ENCODE data around the gene CELF1. TPM values are rescaled to one million over a fixed set of nuclear protein-coding genes. Genes with fewer than 3 reads are reported as not detected.

Gene CELF1
- total and polyA plus RNA-seq, 2 of the 4 experiments (the other 2 are of a cell fraction), result 63.3 to 135 TPM

DNA sequence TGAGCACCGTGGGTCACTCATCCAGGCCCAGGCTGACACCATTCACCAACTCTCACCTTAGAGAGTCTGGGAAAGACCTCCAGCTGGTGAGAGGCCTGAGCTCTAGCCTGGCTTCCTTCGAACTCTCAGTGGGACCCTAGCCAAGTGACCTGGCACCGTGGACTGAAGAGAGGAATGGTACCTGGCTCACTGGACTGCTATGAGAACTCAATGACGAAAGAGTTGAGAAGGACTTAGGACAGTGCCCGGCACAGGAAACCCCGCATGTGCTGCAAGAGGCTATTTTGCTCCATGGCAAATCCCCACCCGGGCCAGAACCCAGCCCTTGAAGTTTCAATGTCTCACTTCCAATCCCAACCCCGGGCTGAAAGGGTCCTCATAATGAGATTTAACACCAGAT lies 103.4 kb downstream of the CELF1 start:
- no peak overlapping the region for H2AFZ ChIP-seq (replicated peaks; ENCODE audit: low read length, poor library complexity)
- TF ChIP-seq NFE2L2 (IDR thresholded peaks at IDR 0.05; ENCODE audit: low read depth, low read length) (no peak), CEBPB (IDR thresholded peaks at IDR 0.05; ENCODE audit: low read depth, low read length) (no peak), CHD1 (IDR thresholded peaks at IDR 0.05; ENCODE audit: low read depth, low read length) (no peak), RCOR1 (IDR thresholded peaks at IDR 0.05; ENCODE audit: insufficient replicate concordance, low read length) (no peak), POLR2A (IDR thresholded peaks at IDR 0.05; ENCODE audit: low read depth, low read length) (no peak), MAZ (IDR thresholded peaks at IDR 0.05; ENCODE audit: borderline replicate concordance, low read depth, low read length) (no peak), BHLHE40 (IDR thresholded peaks at IDR 0.05; ENCODE audit: low read depth, low read length) (no peak)
- TF ChIP-seq, protein P1, sequence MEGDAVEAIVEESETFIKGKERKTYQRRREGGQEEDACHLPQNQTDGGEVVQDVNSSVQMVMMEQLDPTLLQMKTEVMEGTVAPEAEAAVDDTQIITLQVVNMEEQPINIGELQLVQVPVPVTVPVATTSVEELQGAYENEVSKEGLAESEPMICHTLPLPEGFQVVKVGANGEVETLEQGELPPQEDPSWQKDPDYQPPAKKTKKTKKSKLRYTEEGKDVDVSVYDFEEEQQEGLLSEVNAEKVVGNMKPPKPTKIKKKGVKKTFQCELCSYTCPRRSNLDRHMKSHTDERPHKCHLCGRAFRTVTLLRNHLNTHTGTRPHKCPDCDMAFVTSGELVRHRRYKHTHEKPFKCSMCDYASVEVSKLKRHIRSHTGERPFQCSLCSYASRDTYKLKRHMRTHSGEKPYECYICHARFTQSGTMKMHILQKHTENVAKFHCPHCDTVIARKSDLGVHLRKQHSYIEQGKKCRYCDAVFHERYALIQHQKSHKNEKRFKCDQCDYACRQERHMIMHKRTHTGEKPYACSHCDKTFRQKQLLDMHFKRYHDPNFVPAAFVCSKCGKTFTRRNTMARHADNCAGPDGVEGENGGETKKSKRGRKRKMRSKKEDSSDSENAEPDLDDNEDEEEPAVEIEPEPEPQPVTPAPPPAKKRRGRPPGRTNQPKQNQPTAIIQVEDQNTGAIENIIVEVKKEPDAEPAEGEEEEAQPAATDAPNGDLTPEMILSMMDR (conservative IDR thresholded peaks at IDR 0.05; ENCODE audit: low read depth, low read length), result no peak
- H3K14ac ChIP-seq (replicated peaks; ENCODE audit: low read depth, low read length), result no peak overlapping the region
- no peaks in the 10 kb centered on the region for H3K79me1 ChIP-seq (ENCODE audit: low read depth in 1 of 2, low read length in 2 of 2)
- DNase-seq (no peak), ATAC-seq (ENCODE audit: low read depth) (no peak)
- H3K4ac ChIP-seq (ENCODE audit: low read depth, low read length), result no peak overlapping the region
- ChIA-PET POLR2A (ENCODE audit: unreplicated experiment) (no interaction called here), CTCF (interaction anchor here (0.5 kb wide), 1 partner anchor 82 kb away, joined by 3 read pairs; no protein-coding TSS in a partner anchor)
- no peaks in the 10 kb centered on the region for H3K9me1 ChIP-seq (ENCODE audit: insufficient read depth, low read length)
- H2BK20ac ChIP-seq (ENCODE audit: low read depth, low read length), result no peak overlapping the region
- no peak overlapping the region for H4K91ac ChIP-seq (ENCODE audit: insufficient read depth, low read depth, low read length)
- BruUV-seq (replicated peaks), result no TSS peak
- dilution Hi-C loops (cut with HindIII; ENCODE audit: low sequenced_read_pairs, unreplicated experiment) (no loop called here), in situ Hi-C loops (cut with MboI; ENCODE audit: low sequenced_read_pairs) (no loop called here), intact Hi-C loops (cut with micrococcal nuclease) (no loop called here)
- no peaks in the 10 kb centered on the region for H3K4me1 ChIP-seq (ENCODE audit: control insufficient read depth, insufficient read depth, low read length)
- no peak overlapping the region for H3K27ac ChIP-seq (ENCODE audit: insufficient read depth, low read length)
- H3K18ac ChIP-seq (ENCODE audit: low read depth, low read length), result no peak overlapping the region
- no peak overlapping the region for H2AK9ac ChIP-seq (replicated peaks; ENCODE audit: low read depth, low read length, poor library complexity)
- H3K9me3 ChIP-seq (ENCODE audit: control insufficient read depth, insufficient read depth, low read length), result no peaks in the 10 kb centered on the region
- no peak overlapping the region for H2BK15ac ChIP-seq (ENCODE audit: low read depth, low read length)
- 65% methylated on average over 3 of the region's 8 CpGs; no CpG with 5 or more reads in 1 of the 2 experiments for WGBS, 2 experiments (ENCODE audit: extremely low coverage in 2 of 2, insufficient read length in 1 of 2)
- no peaks in the 10 kb centered on the region for H3K27me3 ChIP-seq (ENCODE audit: control insufficient read depth, insufficient read depth, low read length)
- no peak overlapping the region for H3K4me3 ChIP-seq (ENCODE audit: insufficient read depth, low read depth, low read length)
- no peak overlapping the region for H3K9ac ChIP-seq (ENCODE audit: low read depth, low read length)
- no peak overlapping the region for H3K56ac ChIP-seq (ENCODE audit: extremely low read depth, insufficient read depth, low read length)
- no peak overlapping the region for H3K23ac ChIP-seq (ENCODE audit: low read depth, low read length)
- H2BK120ac ChIP-seq (ENCODE audit: low read depth, low read length), result no peak overlapping the region
- no peaks in the 10 kb centered on the region for H3K36me3 ChIP-seq (ENCODE audit: control insufficient read depth, insufficient read depth, low read length)
- no peaks in the 10 kb centered on the region for H4K20me1 ChIP-seq (ENCODE audit: insufficient read depth, low read length)
- no peak overlapping the region for H4K5ac ChIP-seq (ENCODE audit: low read depth, low read length)
- no peak overlapping the region for H2BK5ac ChIP-seq (ENCODE audit: low read depth, low read length, poor library complexity, severe bottlenecking)
- no peak overlapping the region for H4K8ac ChIP-seq (ENCODE audit: low read depth in 2 of 2, low read length in 2 of 2)
- no peak overlapping the region; the same call in 1 of the 2 replicates for H2AK5ac ChIP-seq (ENCODE audit: low read depth, low read length)
- no peak overlapping the region for H3K4me2 ChIP-seq (ENCODE audit: low read depth, low read length)

Data from IMR-90 (cell line).